Measurements from ENCODE around the gene IGSF9B.

The IGSF9B gene

GRCh38 chr11:133901316-133901715, 55.5 kb downstream of the IGSF9B start:
- no peak for DNase-seq (ENCODE audit: low read depth, low spot score)

GRCh38 chr11:133900176-133901105, 56.3 kb downstream of the IGSF9B start:
- DNase-seq (ENCODE audit: low read depth, low spot score), result no peak

GRCh38 chr11:133898770-133899115, 58.0 kb downstream of the IGSF9B start:
- DNase-seq (ENCODE audit: low read depth, low spot score), result no peak

GRCh38 chr11:133898031-133898769, 58.6 kb downstream of the IGSF9B start:
- no peak for DNase-seq (ENCODE audit: low read depth, low spot score)

DNA sequence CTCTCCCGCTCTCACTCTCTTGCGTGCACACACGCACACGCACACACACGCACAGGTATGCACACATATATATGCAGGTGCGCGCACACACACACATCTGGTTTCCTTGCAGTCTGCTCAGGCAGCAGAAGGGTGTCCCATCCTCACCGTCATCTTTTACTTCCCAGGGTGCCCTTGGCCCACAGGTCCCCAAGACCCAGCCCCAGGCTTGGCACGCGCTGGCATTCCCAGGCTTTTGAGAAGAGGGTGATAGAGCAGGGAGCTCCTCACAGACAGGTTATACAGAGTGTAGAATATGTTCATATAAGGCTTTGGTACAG, 59.5 kb downstream of the IGSF9B start:
- no peak for DNase-seq (ENCODE audit: low read depth, low spot score)

DNA sequence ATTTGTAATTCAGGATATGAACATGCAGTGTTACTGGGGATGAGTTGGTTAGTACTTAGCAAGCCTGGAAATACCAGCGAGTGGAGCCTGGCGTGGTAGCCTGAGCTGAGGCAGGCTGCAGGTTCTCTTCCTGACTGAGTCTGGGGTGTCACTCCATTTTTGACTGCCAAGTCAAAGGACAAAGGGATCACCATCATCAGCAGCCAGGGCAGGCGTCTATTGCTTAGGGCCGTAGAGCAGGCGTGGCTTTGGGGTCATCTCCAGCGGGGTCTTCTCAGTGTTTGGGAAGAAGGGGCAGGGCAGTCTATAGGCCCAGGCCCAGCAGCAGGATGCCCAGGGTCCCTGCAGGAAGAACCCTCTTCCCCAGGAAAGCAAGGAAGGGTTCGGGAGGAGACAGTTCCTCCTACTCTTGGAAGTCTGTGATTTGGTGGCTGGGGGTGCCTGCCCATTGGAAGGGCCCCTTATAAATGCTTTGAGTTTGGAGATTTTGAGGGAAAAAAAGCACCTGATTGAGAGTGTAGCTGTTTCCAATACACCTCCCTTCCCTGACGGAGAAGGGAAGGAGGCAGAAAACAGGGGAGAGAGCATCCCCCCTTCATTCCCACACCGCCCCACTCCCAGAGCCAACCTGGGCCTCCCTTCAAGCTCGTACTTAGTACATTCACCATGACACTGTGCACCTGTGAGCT, 60.0 kb downstream of the IGSF9B start:
- DNase-seq (ENCODE audit: low read depth, low spot score), result no peak

GRCh38 chr11:133896028-133896427, 60.7 kb downstream of the IGSF9B start:
- no peak for DNase-seq (ENCODE audit: low read depth, low spot score)

DNA sequence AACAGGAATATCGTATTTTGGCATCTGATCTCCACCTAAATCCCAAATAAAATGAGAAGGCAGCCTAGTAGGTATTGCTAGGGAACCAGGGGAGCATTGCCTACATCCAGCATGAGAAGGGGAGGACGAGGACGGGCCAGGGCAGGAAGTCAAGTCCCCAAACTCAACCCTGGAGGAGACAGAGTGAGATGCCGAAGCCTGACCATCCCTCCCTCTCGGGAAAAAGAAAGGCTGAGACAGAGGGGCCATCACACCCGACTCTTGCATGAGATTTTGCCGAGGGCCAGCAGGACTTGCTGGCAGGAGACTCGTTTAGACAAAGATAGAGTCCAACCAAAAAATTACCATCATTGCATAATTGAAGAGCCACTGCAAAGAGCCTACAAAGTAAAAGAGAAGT, 61.2 kb downstream of the IGSF9B start:
- DNase-seq (ENCODE audit: low read depth, low spot score), result no peak

- no peak for DNase-seq (ENCODE audit: low read depth, low spot score)
Measured at GRCh38 chr11:133895061-133895479, 61.7 kb downstream of the IGSF9B start.

GRCh38 chr11:133893381-133893780, 63.4 kb downstream of the IGSF9B start:
- DNase-seq (ENCODE audit: low read depth, low spot score), result no peak

- no peak for DNase-seq (ENCODE audit: low read depth, low spot score)
Measured at GRCh38 chr11:133892584-133893380, 64.0 kb downstream of the IGSF9B start.

- DNase-seq (ENCODE audit: low read depth, low spot score), result no peak
Measured at GRCh38 chr11:133892126-133892525, 64.6 kb downstream of the IGSF9B start.

- DNase-seq (ENCODE audit: low read depth, low spot score), result no peak
Measured at GRCh38 chr11:133889893-133890292, 66.9 kb downstream of the IGSF9B start.

DNA sequence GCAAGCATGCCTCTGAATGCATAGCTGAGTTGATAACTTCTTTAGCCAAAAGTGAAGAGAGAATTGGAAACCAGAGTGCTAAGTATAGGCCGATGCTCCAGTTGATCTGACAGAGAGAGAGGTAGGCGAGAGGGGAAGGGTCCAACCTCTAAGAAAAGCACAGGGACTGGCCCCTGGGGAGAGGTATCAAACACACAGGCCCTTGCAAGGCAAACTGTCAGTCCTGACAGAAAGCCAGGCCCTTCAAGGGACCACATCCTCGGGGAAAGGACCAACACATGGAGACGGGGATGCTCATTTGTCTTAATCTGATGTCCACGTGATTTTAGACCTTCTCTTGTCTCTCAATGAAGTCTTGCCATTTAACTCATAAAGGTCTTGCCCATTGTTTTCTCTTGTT, 67.6 kb downstream of the IGSF9B start:
- no peak for DNase-seq (ENCODE audit: low read depth, low spot score)

- DNase-seq (ENCODE audit: low read depth, low spot score), result no peak
Measured at GRCh38 chr11:133887692-133888332, 69.0 kb downstream of the IGSF9B start.

DNA sequence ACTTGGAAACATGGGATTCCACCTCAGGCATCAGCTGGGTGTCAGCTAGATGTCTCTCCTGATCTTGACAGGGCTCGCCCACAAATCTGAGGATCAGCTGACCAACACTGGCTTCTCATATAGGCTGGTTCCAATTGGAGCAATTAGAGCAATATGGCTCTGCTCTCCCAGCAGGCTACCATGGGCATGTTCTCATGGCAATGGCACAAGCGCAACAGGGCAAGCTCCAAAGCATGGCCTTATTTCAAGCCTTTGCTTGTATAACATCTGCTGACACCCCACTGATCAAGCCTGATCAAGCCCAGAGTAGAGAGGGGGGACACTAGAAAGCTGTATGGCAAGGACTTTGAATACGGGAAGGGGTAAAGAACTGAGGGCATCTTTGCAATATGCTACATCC, 70.7 kb downstream of the IGSF9B start:
- no peak for DNase-seq (ENCODE audit: low read depth, low spot score)

- no peak for DNase-seq (ENCODE audit: low read depth, low spot score)
Measured at GRCh38 chr11:133872160-133872559, 84.6 kb downstream of the IGSF9B start.

GRCh38 chr11:133867456-133867855, 89.3 kb downstream of the IGSF9B start:
- DNase-seq (ENCODE audit: low read depth, low spot score), result no peak

GRCh38 chr11:133865466-133865865, 91.3 kb downstream of the IGSF9B start:
- no peak for DNase-seq (ENCODE audit: low read depth, low spot score)

DNA sequence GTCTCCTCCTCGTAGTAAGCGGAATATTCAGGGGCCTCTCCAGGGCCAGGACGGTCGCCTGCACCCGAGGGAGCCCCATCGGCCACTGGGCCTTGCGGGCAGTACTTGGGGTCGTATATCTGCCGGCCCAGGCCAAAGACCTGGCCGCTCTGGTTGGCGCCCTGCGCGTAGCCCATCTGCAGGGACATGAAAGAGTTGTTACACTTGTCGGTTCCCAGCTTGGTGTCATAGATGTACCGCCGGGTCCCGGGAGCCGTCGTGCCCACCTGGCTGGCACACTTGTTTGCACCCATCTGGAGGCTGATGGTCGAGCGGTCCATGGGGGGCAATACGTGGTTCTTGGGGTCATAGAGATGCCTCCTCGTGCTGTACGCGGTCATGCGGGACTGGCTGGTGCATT, 92.0 kb downstream of the IGSF9B start:
- no peak for DNase-seq (ENCODE audit: low read depth, low spot score)

GRCh38 chr11:133860151-133860550, 96.6 kb downstream of the IGSF9B start:
- DNase-seq (ENCODE audit: low read depth, low spot score), result no peak
